NCI-H526 treated with DMSO at 0.1 percent for 48 hours (cell line): ENCODE results near the gene CHST5.
"Not testable (repeated sequence)": the region's sequence is repeated elsewhere in the genome, so short reads cannot be mapped to it uniquely, and the experiment has no call there.

Source experiments
- DNase-seq: peaks from one replicate; lab custom pipeline; 2025; lab: John Stamatoyannopoulos, UW

The CHST5 gene

GRCh38 chr16:75550211-75550662 lies 14.3 kb upstream of the CHST5 start:
- no peak for DNase-seq

GRCh38 chr16:75548456-75548855 lies 12.5 kb upstream of the CHST5 start:
- DNase-seq, result not testable (repeated sequence)

- DNase-seq, result no peak
These were observed 10.4 kb upstream of the CHST5 start for GRCh38 chr16:75546293-75546692.

- DNase-seq, result not testable (repeated sequence)
These were observed 10.0 kb upstream of the CHST5 start for GRCh38 chr16:75545879-75546278.

DNA sequence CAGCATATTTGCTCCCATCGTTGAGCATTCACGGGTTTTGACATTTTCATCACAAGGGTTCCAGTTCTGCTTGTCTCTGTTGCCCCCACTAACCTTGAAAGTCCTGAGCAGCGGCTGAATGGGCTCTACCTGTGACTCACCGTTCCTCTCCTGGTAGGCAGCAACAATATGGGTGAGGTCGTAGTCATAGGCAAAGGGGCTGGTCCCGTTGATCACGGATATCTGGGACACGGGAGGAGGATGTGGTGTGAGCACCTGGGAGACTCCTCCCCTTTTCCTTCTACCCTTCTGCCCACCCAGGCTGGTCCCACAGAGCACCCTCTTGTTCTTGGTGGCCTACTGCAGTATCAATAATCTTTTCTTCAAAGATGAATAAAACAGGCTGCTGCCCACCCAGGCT lies 6.6 kb upstream of the CHST5 start:
- not testable (repeated sequence) for DNase-seq

- no peak for DNase-seq
These were observed 5.3 kb upstream of the CHST5 start for GRCh38 chr16:75541236-75541635.

GRCh38 chr16:75538882-75539565 lies 3.1 kb upstream of the CHST5 start:
- DNase-seq, result not testable (repeated sequence)

- DNase-seq, result no peak
These were observed 1.9 kb upstream of the CHST5 start for GRCh38 chr16:75537776-75538175.

- no peak for DNase-seq
These were observed 581 bp downstream of the CHST5 start for GRCh38 chr16:75535211-75535843.

DNA sequence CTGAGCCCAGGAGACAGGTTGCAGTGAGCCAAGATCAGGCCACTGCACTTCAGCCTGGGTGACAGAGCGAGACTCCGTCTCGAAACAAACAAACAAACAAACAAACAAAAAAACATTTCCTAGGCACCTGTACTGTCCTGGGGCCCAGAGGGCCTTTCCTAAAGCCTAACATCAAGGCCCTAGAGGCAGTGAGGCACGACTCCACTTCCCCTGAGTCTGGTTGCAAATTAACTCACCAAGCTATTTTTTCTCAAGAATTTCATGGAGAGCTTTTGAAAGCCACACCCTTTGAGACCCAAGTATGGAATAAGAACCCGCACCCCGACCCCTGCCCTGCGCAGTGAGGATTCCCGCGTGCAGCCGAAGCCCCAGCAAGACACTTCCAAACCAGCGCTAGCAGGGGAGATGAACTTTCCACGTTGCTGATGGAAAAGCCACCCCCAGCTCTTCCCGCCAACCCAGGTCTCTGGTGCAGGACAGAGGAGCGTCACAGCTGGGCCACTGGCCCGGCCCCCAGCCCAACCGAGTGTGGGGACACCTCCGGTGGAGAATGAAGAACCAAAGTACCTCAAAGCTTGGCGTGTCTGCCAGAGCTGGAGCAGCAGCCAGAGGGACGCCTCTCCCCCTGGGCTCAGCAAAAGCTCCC lies 1.2 kb downstream of the CHST5 start:
- DNase-seq, result no peak

- DNase-seq, result no peak
These were observed 3.1 kb downstream of the CHST5 start for GRCh38 chr16:75532791-75533190.

DNA sequence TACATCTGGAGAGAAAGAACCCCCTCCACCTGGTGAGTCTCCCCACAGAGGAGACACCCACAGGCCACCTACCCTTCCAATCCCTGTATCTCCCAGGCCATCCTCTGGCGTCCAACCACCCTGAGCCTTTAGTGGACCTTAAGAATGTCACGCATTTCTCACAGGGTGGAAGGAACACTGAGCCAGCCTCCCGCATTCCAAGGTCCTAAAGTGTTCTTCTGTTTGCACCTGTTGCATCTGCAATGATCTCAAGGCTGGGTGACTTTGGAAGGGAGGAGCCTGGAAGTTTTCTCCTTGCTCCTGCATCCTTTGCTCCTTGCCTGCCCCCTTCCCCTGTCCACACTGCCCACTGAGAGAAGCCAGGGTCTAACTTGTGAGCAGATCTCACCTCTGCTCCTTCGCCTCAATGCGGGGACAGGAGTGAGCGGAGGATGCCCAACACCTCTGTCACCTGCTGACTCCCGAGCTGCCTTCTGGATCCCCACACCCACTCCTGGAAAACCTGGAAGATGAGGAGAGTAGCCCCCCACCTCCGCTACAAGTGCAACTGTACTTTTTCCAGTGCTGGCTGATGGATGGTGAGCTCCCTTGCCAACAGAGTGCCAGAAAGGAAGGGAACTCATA lies 3.7 kb downstream of the CHST5 start:
- no peak for DNase-seq

- DNase-seq, result no peak
These were observed 5.9 kb downstream of the CHST5 start for GRCh38 chr16:75529959-75530358.

- DNase-seq, result no peak
These were observed 6.6 kb downstream of the CHST5 start for GRCh38 chr16:75529056-75529905.

DNA sequence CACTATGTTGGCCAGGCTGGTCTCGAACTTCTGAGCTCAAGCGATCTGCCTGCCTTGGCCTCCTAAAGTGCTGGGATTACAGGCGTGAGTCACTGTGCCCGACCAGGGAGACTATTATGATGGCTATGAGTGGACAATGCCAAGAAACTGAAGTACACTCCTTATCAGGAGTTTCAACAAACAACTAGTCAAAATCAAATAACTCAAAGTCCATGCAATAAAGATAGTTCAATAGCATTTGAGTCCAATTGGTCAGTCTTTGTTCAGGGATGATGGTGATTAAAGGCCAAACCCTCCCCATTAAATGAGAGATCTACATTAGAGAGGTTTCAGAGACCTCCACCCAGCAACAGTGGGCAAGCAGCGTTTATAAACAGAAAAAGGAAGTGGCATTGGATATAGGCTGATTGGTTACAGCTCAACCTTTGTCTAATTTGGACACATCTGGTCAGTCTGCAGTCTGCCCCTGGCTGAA lies 8.0 kb downstream of the CHST5 start:
- no peak for DNase-seq

DNA sequence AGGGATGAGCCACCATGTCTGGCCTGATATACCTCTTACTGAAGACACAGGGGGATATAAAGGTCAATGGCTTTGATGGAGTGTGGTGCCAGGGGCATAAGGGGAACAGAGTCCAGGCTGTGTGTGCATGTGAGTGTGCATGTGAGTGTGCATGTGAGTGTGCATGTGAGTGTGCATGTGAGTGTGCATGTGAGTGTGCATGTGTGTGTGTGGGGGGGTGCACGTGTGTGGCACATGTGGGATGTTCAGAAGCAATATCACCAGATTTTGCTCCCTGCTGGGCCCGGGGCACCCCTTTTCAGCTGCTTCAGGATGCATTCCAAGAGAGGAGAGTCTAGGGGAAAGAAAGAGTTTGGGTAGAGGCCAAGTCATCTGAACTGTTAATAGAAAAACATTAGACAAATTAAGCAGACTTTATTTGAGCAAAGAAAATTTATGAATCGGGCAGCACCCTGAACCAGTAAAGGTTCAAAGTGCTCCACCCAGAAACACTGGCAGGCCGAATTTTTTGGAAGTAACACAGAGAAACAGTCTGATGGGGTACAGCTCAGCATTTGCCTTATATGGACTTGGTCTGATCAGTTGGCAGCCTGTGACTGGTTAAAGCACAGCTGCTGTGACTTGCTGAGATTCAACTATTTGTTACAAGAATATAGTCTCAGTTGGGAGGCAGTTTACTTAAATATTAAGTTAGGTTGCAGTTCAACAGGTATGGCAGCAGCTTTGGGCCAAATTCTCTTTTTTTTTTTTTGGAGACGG lies 9.7 kb downstream of the CHST5 start:
- no peak for DNase-seq

GRCh38 chr16:75519175-75519574 lies 16.7 kb downstream of the CHST5 start:
- no peak for DNase-seq

GRCh38 chr16:75516189-75516966 lies 19.5 kb downstream of the CHST5 start:
- not testable (repeated sequence) for DNase-seq

DNA sequence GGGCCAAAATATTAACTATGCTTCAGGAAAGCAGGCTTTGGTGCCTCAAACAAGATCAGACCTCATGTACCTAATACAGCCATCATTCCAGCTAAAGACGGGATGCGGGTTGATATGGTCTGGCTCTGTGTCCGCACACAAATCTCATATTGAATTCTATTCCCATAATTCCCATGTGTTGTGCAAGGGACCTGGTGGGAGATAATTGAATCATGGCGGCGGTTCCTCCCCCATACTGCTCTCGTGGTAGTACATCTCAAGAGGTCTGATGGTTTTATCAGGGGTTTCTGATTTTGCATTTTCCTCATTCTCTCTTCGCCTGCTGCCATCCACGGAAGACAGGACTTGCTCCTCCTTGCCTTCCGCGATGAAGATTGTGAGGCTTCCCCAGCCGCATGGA lies 21.6 kb downstream of the CHST5 start:
- DNase-seq, result no peak

DNA sequence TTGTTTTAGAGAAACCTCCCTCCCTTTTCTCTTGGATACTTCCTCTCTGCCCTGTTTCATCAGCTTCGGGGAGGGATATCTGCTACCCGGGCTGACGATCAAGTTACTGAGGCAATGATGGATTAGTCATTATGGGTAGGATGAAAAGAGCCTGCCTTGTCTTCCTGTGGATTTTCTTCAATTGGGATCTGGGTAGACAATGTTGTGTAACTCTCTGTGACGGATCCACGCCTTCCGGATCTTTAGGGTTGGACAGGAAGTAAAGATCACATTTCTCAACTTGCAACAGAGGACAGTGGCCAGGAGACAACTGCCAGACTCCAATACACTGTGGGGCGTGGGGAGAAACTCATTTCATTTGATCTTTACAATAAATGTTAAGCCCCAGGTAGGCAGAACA lies 29.3 kb downstream of the CHST5 start:
- DNase-seq, result no peak
